Effector memory CD8-positive, alpha-beta T cell (primary cell): Measurements from ENCODE around the gene ATXN7L3.
"Not testable (repeated sequence)": the region's sequence is repeated elsewhere in the genome, so short reads cannot be mapped to it uniquely, and the experiment has no call there.

ENCODE experiments used
- ATAC-seq: fragments of 150-1000 bp; cut with Tn5 transposase; replicated peaks from 2 replicates; pipeline ENCODE4 v1.10.0; 2021; ENCODE audit warnings: mild to moderate bottlenecking, moderate library complexity
- DNase-seq, 3 experiments: peaks; one replicate each; pipeline ENCODE4 v3.0.0; 2021
- H3K27ac Mint-ChIP-seq, 2 donors: one replicate each; pipeline ENCODE4 v1.8.0; 2022; ENCODE audit warnings: mild to moderate bottlenecking in 2 of 2, mixed read lengths in 2 of 2, moderate library complexity in 2 of 2
- H3K27me3 Mint-ChIP-seq, 2 donors: one replicate each; pipeline ENCODE4 v1.8.0; 2022; ENCODE audit warnings: mixed read lengths in 2 of 2
- H3K36me3 Mint-ChIP-seq: one replicate; pipeline ENCODE4 v1.8.0; 2022; ENCODE audit warnings: mild to moderate bottlenecking, moderate library complexity, mixed read lengths; ENCODE audit not compliant: insufficient read depth
- H3K4me1 Mint-ChIP-seq, 2 donors: one replicate each; pipeline ENCODE4 v1.8.0; 2022; ENCODE audit warnings: low read depth in 2 of 2, mixed read lengths in 2 of 2
- H3K4me3 Mint-ChIP-seq, 2 donors: one replicate each; pipeline ENCODE4 v1.8.0; 2022; ENCODE audit warnings: mild to moderate bottlenecking in 2 of 2, mixed read lengths in 2 of 2, moderate library complexity in 2 of 2
- H3K9me3 Mint-ChIP-seq, 2 donors: one replicate each; pipeline ENCODE4 v1.8.0; 2022; ENCODE audit warnings: mixed read lengths in 2 of 2

Gene ATXN7L3

DNA sequence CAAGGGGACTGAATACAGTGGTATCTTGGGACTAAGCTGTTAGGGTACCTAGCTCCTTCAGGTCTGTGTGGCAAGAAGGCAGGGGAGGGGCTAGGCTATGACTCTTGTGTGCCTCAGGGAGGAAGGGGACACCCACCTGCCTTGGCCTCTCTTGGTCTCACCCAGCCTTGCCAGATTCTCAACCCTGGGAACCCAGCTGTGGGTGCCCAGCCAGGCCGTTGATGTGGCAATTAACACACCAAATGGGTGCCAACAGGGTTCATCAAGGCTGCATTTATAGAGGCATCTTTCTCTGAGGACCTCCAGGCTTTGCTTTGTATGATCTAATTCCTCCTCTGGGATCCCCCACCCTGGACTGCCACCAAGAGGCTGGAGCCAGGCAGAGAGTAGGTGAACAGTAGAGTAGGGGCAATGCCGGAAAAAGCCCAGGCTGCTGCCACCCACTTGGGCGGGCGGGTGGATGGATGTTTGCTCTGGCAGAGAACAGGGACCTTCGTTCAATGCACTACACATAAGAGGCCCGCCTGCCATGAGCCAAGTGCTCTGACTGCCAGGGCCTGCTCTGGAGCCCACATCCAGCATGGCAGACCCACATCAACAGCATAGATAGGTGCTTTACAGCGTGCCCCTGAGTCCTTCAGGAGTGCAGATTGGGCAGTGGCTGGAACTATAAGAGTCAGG, 32.4 kb downstream of the ATXN7L3 start:
- H3K27me3 Mint-ChIP-seq: no peaks in the 10 kb centered on the region
- peaks cover 6% of the 10 kb centered on the region for H3K36me3 Mint-ChIP-seq
- peaks cover 8 to 11% of the 10 kb centered on the region in 2 donors for H3K4me1 Mint-ChIP-seq
- DNase-seq (no peak), ATAC-seq (no peak)
- peak overlapping the region; percentile 58 to 80 for H3K27ac Mint-ChIP-seq
- no peak overlapping the region for H3K4me3 Mint-ChIP-seq
- H3K9me3 Mint-ChIP-seq: no peaks in the 10 kb centered on the region

DNA sequence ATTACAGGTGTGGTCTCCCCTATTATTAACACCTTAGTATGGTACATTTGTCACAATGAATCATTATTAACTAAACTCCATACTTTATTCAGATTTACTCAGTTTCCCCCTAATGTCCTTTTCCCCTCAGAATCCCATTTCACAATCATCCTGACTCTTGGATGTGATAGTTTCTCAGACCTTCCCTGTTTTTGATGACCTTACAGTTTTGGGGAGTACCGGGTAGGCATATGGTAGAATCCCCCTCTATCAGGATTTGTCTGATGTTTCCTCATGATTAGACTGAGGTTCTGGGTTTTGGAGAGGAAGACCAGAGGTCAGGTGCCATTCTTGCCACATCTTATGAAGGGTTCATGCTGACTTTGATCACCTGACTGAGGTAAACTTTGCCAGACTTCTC, 35.2 kb downstream of the ATXN7L3 start:
- no peaks in the 10 kb centered on the region for H3K27me3 Mint-ChIP-seq
- no peaks in the 10 kb centered on the region for H3K9me3 Mint-ChIP-seq
- no peak for ATAC-seq
- peaks cover 6% of the 10 kb centered on the region for H3K36me3 Mint-ChIP-seq
- DNase-seq: no peak
- no peak overlapping the region for H3K27ac Mint-ChIP-seq
- H3K4me3 Mint-ChIP-seq: no peak overlapping the region
- peaks cover 8 to 11% of the 10 kb centered on the region in 2 donors for H3K4me1 Mint-ChIP-seq

DNA sequence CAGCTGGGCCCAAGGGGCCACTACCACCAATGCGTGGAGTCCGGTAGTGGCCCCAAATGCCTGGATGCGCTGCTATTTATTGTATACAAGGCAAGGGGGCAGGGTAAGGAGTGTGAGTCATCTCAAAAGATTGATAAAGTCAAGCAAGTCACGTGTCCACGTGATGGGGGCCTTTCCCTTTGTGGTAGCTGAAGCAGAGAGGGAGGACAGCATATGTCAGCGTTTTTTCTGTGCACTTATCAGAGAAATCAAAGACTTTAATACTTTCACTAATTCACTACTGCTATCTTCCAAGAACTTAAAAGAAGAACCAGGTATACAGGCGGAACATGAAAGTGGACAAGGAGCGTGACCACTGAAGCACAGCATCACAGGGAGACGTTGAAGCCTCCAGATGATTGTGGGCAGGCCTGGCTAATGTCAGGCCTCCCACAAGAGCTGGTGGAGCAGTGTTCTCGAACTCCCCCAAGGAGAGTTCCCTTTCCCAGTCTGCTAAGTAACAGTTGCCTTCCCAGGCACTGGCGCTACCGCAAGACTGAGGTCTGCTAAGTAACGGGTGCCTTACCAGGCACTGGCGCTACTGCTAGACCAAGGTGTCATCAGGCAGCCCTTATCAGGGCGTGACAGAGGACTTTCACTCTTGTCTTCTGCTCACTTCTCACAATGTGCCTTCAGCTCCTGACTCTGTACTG, 40.0 kb downstream of the ATXN7L3 start:
- DNase-seq (no peak), ATAC-seq (peak; percentile 45)
- Mint-ChIP-seq H3K4me1 (peaks cover 0 to 2% of the 10 kb centered on the region in 2 donors), H3K36me3 (peaks cover 3% of the 10 kb centered on the region), H3K27ac (peak overlapping the region in 1 of 2 donors; percentile 81), H3K9me3 (no peaks in the 10 kb centered on the region), H3K27me3 (no peaks in the 10 kb centered on the region), H3K4me3 (no peak overlapping the region)

DNA sequence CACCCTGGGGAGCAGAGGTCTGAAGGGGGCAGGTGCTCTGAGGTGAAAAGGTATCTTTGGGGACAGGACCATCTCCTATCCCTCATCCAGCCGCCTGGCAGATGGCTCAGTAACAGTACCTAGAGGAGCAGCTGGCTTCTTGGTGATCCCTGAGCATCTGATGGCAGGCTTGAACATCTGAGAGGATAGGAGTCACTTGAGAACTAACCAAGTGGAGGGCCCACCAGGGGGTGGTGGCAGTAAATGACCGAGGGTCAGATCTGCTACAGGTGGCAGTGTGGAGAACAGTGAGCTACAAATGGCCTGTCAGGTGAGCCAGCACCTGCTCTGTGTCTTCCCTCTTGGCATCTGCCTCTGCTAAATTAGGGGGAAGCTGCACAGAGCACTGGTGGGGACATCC, 44.2 kb downstream of the ATXN7L3 start:
- peaks cover 0 to 2% of the 10 kb centered on the region in 2 donors for H3K4me1 Mint-ChIP-seq
- peaks cover 3% of the 10 kb centered on the region for H3K36me3 Mint-ChIP-seq
- ATAC-seq: no peak
- no peaks in the 10 kb centered on the region for H3K27me3 Mint-ChIP-seq
- peak overlapping the region in 1 of 2 donors; percentile 28 for H3K27ac Mint-ChIP-seq
- no peak overlapping the region for H3K4me3 Mint-ChIP-seq
- no peak for DNase-seq
- no peaks in the 10 kb centered on the region for H3K9me3 Mint-ChIP-seq

DNA sequence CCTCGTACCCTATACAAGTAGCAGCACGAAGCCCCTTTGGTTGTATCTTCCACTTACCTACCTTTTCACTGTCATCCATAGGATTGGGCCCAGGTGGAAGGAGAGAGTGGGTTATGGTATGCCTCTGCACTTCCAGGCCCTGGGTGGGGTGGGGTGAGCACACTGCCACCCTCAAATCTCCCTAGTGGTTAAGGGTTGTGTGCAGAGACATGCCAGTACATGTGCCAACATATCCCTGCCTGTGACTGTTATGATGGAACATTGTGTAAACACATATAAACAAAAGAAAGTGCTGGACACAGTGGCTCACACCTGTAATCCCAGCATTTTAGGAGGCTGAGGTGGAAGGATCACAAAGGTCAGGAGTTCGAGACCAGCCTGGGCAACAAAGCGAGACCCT, 46.8 kb downstream of the ATXN7L3 start:
- no peak for ATAC-seq
- no peak overlapping the region for H3K4me3 Mint-ChIP-seq
- H3K36me3 Mint-ChIP-seq: peaks cover 3% of the 10 kb centered on the region
- H3K27ac Mint-ChIP-seq: no peak overlapping the region
- H3K9me3 Mint-ChIP-seq: no peaks in the 10 kb centered on the region
- H3K4me1 Mint-ChIP-seq: peaks cover 0 to 3% of the 10 kb centered on the region in 2 donors
- H3K27me3 Mint-ChIP-seq: no peaks in the 10 kb centered on the region
- DNase-seq: no peak

DNA sequence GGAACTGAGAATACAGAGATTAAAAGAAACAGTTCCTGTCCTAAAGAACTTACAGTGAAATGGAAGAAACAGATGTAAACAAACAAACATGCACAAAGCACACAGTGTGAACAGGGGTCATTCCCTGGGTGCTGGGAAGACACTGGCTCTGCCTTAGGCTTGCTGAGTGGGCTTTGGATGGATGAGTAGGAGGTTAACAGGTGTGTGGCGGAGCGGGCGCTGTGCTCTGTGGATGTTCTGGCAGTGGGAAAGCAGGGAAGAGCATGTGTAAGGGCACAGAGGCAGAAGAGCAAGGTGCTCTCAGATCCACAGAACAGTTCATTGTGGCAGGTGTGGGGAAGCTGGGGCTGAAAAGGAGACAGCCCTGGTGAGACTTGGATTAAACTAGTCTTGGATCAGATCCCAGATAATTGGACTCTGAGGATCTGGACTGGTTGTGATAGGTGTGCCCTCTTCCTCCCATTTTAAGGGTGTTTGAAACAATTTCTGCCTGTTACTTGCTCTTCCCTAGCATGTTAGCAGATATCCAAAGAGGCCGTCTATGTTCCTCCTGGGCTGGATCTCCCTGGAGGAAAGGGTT, 49.8 kb downstream of the ATXN7L3 start:
- Mint-ChIP-seq H3K27me3 (no peaks in the 10 kb centered on the region), H3K9me3 (no peaks in the 10 kb centered on the region), H3K36me3 (peaks cover 3% of the 10 kb centered on the region), H3K4me1 (peaks cover 0 to 3% of the 10 kb centered on the region in 2 donors), H3K27ac (no peak overlapping the region), H3K4me3 (no peak overlapping the region)
- ATAC-seq (no peak), DNase-seq (no peak)

DNA sequence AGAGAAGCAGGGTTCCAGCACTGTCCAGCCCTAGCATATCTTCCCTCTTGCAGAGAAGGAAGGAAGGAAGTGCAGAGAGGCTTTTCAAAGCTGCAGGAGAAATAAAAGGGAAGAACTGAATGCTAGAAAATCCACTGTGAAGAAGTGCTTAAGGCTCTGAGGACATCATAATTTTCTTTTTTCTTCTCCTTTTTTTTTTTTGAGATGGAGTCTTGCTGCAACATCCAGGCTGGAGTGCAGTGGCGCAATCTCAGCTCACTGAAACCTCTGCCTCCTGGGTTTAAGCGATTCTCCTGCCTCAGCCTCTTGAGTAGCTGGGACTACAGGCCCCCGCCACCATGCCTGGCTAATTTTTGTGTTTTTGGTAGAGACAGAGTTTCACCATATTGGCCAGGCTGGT, 50.6 kb downstream of the ATXN7L3 start:
- not testable (repeated sequence) for H3K27ac Mint-ChIP-seq, H3K9me3 Mint-ChIP-seq, H3K27me3 Mint-ChIP-seq, H3K4me1 Mint-ChIP-seq, DNase-seq, H3K4me3 Mint-ChIP-seq, H3K36me3 Mint-ChIP-seq, ATAC-seq

DNA sequence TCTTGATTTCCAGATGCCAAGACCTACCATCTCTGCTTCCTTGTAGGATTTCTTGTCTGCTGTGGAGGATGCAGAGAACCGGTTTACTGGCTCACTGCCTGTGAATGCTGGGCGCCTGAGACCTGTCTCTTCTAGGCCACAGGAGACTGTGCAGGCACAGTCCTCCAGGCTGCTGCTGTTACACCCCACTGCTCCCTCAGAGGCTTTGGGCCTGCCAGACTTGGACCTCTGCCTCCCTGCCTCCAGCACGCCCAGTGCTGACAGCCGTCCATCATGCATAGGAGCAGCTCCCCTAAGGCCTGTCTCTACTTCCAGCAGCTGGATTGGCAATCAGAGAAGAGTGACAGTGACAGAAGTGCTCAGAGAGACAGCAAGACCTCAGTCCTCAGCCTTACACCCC, 51.9 kb downstream of the ATXN7L3 start:
- no peak overlapping the region for H3K4me3 Mint-ChIP-seq
- no peak for DNase-seq
- no peak overlapping the region for H3K27ac Mint-ChIP-seq
- ATAC-seq: no peak
- H3K36me3 Mint-ChIP-seq: peaks cover 1% of the 10 kb centered on the region
- peaks cover 0 to 3% of the 10 kb centered on the region in 2 donors for H3K4me1 Mint-ChIP-seq
- H3K27me3 Mint-ChIP-seq: no peaks in the 10 kb centered on the region
- no peaks in the 10 kb centered on the region for H3K9me3 Mint-ChIP-seq

DNA sequence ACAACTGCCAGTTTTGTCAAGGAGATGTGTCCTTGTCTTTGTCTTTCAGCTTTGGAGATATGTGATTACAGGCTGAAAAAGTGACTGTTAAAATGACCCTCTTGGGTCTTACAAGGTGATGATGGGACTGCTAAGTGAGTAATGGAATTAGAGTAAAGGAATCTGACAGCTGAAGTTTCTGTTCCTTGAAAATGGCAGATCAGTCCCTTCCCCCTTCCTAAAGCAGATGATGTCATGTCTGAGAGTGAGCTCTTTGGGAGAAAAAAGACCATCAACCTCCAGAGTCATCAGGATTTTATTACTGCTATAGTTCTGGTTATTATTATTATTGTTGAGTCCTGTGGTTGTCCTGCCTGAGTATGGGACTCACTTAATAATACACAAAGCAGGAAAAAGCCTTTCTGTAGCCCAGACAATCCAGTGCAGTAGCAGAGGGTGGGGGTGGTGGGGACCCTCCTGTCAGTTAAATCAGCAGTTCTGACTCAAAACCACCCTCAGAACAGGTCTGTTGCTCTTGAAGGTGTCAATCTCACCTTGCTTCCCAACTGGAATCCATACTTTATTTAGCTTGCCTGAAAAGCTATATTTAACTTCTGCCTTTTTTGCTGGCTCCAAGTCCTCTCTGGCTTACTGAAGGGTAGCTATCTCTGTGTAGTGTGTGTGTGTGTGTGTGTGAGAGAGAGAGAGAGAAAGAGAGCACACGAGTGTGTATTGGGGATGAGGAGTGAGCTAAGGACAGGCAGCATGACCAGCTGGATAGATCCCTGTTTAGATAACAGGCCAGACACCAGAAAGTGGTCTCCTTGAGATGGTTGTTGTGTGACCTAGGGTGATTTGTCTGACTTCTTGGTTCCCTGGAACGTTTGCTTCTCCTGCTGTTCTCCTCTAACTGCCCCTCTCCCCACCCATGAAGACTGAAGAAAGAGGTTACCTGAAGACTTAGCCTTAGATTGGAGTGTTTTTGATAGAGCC, 53.0 kb downstream of the ATXN7L3 start:
- ATAC-seq: no peak
- Mint-ChIP-seq H3K4me3 (no peak overlapping the region), H3K27me3 (no peaks in the 10 kb centered on the region), H3K27ac (no peak overlapping the region), H3K36me3 (peaks cover 2% of the 10 kb centered on the region), H3K4me1 (peaks cover 4 to 5% of the 10 kb centered on the region in 2 donors), H3K9me3 (no peaks in the 10 kb centered on the region)
- no peak for DNase-seq

DNA sequence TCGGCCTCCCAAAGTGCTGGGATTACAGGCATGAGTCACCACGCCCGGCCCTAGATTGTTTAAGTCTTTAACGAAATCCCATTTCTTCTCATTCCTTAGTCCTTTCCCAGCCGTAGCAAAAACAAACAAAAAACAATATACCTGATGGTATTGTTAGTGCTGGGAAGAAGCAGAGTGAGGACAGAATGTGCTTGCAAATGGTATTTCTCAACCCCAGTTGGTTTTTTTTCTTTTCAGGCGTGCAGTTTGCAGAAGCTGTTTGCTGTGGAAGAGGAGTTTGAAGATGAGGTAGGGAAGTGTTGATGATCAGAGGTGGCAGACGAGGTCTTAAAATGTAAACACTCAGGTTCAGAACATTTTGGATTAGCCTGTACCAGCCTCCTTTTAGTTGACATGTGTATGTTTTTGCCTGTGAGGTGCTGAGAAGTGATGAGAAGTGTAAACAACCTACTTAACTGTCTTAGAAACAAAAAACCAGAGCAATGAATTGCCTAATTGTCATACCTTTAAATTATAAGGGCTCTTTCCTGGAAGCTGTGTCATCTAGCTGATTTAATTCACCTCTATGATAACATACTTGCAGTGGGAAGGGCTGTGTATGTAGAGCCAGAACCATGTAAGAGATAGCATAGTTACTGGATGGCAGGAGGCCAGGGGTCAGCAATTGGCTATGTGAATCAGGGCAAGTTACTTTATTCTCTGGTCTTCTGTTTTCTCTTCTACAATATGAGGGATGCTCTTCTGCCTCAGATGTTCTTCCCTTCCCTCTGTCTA, 54.5 kb downstream of the ATXN7L3 start:
- no peaks in the 10 kb centered on the region for H3K27me3 Mint-ChIP-seq
- H3K9me3 Mint-ChIP-seq: no peaks in the 10 kb centered on the region
- H3K4me1 Mint-ChIP-seq: peaks cover 9% of the 10 kb centered on the region in 2 donors
- ATAC-seq: no peak
- no peak overlapping the region for H3K27ac Mint-ChIP-seq
- no peak for DNase-seq
- H3K36me3 Mint-ChIP-seq: peaks cover 12% of the 10 kb centered on the region
- H3K4me3 Mint-ChIP-seq: no peak overlapping the region

DNA sequence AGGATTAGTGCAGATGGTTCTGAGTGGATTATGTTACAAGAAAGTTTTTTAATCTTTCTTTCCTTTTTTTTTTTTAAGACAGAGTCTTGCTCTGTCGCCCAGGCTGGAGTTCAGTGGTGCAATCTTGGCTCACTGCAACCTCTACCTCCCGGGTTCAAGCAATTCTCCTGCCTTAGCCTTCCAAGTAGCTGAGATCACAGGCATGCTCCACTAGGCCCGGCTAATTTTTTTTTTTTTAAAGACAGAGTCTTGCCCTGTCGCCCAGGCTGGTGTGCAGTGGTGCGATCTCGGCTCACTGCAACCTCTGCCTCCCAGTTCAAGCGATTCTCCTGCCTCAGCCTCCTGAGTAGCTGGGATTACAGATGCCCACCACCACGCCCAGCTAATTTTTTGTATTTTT, 55.8 kb downstream of the ATXN7L3 start:
- Mint-ChIP-seq H3K36me3 (peaks cover 12% of the 10 kb centered on the region), H3K4me3 (peak overlapping the region in 1 of 2 donors; percentile 29)
- H3K9me3 Mint-ChIP-seq, H3K27ac Mint-ChIP-seq, DNase-seq, H3K27me3 Mint-ChIP-seq, H3K4me1 Mint-ChIP-seq, ATAC-seq: not testable (repeated sequence)
